ENCODE data around the gene SCN1B.
A peak's percentile ranks its signal among the peaks of the same experiment; 100 is the strongest.

Gene SCN1B

GRCh38 chr19:35042954-35043604 is 12.8 kb downstream of the SCN1B start:
- Histone ChIP-seq H3K27ac (ENCODE audit: poor library complexity, severe bottlenecking) (no peak overlapping the region), H3K9me3 (ENCODE audit: severe bottlenecking) (no peaks in the 10 kb centered on the region), H3K27me3 (ENCODE audit: insufficient read depth, poor library complexity, severe bottlenecking) (no peaks in the 10 kb centered on the region), H3K4me3 (ENCODE audit: severe bottlenecking) (no peak overlapping the region), H3K36me3 (ENCODE audit: low read depth) (no peaks in the 10 kb centered on the region), H3K4me1 (ENCODE audit: insufficient read depth, poor library complexity, severe bottlenecking) (no peaks in the 10 kb centered on the region)
- ATAC-seq (ENCODE audit: low read depth) (no peak), DNase-seq (ENCODE audit: low spot score) (no peak)
- TF ChIP-seq, protein P1, sequence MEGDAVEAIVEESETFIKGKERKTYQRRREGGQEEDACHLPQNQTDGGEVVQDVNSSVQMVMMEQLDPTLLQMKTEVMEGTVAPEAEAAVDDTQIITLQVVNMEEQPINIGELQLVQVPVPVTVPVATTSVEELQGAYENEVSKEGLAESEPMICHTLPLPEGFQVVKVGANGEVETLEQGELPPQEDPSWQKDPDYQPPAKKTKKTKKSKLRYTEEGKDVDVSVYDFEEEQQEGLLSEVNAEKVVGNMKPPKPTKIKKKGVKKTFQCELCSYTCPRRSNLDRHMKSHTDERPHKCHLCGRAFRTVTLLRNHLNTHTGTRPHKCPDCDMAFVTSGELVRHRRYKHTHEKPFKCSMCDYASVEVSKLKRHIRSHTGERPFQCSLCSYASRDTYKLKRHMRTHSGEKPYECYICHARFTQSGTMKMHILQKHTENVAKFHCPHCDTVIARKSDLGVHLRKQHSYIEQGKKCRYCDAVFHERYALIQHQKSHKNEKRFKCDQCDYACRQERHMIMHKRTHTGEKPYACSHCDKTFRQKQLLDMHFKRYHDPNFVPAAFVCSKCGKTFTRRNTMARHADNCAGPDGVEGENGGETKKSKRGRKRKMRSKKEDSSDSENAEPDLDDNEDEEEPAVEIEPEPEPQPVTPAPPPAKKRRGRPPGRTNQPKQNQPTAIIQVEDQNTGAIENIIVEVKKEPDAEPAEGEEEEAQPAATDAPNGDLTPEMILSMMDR (IDR thresholded peaks at IDR 0.05; ENCODE audit: poor library complexity, severe bottlenecking) = no peak

DNA sequence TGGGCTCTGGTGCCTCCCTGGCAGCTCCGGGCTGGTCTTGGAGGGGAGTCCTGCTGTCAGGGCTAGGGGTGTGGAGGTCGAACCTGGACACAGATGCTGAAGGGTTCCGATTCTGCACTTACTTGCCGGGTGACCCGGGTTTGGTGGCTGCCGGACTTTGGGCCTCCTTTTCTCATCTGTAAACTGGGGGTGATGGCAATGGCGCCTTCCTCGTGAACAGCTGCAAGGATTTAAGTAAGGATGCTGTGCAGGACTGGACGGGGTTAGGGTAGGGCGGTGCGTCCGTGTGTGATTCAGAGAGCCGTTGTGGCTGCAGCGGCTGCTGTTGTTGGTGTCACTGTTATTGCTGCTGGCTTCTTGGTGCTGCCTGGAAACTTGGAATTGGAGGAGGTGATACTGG is 13.6 kb downstream of the SCN1B start:
- Histone ChIP-seq H3K9me3 (ENCODE audit: severe bottlenecking) (no peaks in the 10 kb centered on the region), H3K27ac (ENCODE audit: poor library complexity, severe bottlenecking) (no peak overlapping the region), H3K27me3 (ENCODE audit: insufficient read depth, poor library complexity, severe bottlenecking) (no peaks in the 10 kb centered on the region), H3K4me1 (ENCODE audit: insufficient read depth, poor library complexity, severe bottlenecking) (no peaks in the 10 kb centered on the region), H3K4me3 (ENCODE audit: severe bottlenecking) (no peak overlapping the region), H3K36me3 (ENCODE audit: low read depth) (no peaks in the 10 kb centered on the region)
- ATAC-seq (ENCODE audit: low read depth) (no peak), DNase-seq (ENCODE audit: low spot score) (no peak)
- TF ChIP-seq, protein P1 (IDR thresholded peaks at IDR 0.05; ENCODE audit: poor library complexity, severe bottlenecking) = no peak

DNA sequence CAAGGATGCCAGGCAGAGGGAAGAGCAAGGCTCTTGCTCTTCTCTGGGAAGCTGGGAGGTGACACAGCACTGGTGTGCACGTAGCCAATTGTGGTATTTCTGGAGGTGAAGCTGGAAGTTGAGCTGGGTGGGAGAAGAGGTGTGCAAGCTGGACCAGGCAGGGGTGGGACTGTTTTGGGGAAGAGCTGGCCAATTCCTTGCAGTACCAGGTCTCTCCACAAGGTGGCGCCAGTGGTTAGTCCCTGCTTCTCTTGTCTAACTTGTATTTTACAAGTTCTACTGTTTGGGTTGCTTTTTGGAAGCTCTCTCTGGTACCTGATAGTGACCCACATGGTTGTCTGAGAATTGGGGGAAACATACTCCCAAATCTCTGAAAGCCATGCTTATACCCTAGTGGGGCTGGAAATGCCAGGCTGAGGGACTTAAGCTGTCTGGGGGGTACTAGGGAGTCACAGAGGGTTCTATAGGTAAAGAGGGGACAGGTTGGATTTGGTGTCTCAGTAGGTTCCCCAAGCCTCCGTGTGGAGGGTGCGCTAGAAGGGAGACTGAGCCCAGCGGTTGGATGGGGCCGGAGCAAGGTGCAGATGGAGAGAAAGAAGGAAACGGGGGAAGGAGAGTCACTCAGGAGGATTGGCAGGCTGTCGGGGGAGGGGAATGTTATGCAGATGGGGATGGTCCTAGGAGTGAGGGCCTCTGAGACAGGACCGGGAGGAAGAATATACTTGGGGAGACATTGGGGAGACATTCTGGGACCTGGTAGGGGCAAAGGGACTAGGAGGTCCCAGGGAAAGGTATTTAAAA is 14.2 kb downstream of the SCN1B start:
- no peak overlapping the region for H3K4me3 ChIP-seq (ENCODE audit: severe bottlenecking)
- no peaks in the 10 kb centered on the region for H3K36me3 ChIP-seq (ENCODE audit: low read depth)
- TF ChIP-seq, protein P1 (IDR thresholded peaks at IDR 0.05; ENCODE audit: poor library complexity, severe bottlenecking) = peak; percentile 82
- H3K27ac ChIP-seq (ENCODE audit: poor library complexity, severe bottlenecking) = no peak overlapping the region
- H3K27me3 ChIP-seq (ENCODE audit: insufficient read depth, poor library complexity, severe bottlenecking) = no peaks in the 10 kb centered on the region
- no peak for DNase-seq (ENCODE audit: low spot score)
- no peak for ATAC-seq (ENCODE audit: low read depth)
- no peaks in the 10 kb centered on the region for H3K9me3 ChIP-seq (ENCODE audit: severe bottlenecking)
- H3K4me1 ChIP-seq (ENCODE audit: insufficient read depth, poor library complexity, severe bottlenecking) = no peaks in the 10 kb centered on the region

DNA sequence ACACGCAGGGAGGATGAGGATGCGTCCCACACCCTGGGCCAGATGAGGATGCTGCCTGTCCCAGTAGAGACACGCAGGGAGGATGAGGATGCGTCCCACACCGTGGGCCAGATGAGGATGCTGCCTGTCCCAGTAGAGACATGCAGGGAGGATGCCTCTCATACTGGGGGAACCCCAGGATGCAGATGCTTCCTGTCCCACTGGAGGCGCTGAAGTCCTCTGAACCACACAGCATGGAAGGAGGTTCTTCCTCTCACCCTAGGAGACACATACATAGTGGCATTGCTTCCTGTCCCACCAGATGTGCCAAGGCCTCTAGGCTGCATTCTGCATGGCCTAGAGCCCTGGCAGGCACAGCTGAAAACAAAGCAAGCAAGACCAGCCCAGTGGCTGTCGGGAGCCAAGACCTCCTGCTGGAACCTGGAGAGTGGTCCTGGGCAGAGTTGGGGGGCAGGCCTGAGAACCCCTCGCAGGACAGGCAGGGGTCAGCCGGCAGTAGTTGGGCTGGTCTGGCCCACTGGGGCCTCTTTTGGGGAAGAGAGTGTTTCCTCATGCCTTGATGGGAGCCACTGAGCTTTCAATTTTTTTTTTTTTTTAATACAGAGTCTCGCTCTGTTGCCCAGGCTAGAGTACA is 15.5 kb downstream of the SCN1B start:
- peak; percentile 80 for ATAC-seq (ENCODE audit: low read depth)
- Histone ChIP-seq H3K27me3 (ENCODE audit: insufficient read depth, poor library complexity, severe bottlenecking) (no peaks in the 10 kb centered on the region), H3K9me3 (ENCODE audit: severe bottlenecking) (no peaks in the 10 kb centered on the region), H3K27ac (ENCODE audit: poor library complexity, severe bottlenecking) (no peak overlapping the region), H3K36me3 (ENCODE audit: low read depth) (no peaks in the 10 kb centered on the region), H3K4me1 (ENCODE audit: insufficient read depth, poor library complexity, severe bottlenecking) (no peaks in the 10 kb centered on the region), H3K4me3 (ENCODE audit: severe bottlenecking) (no peak overlapping the region)
- DNase-seq (ENCODE audit: low spot score) = no peak
- TF ChIP-seq, protein P1 (IDR thresholded peaks at IDR 0.05; ENCODE audit: poor library complexity, severe bottlenecking) = peak; percentile 26

All from RWPE2 (cell line).